GM19099 (cell line): ENCODE measurements around the gene ENO3.

Source experiments
- POLR2A ChIP-seq: IDR thresholded peaks from 3 replicates; pipeline ENCODE4 v1.6.1; 2011; ENCODE audit warnings: low read depth; ENCODE audit not compliant: insufficient read length; ENCODE audit errors: extremely low read depth

Gene ENO3

DNA sequence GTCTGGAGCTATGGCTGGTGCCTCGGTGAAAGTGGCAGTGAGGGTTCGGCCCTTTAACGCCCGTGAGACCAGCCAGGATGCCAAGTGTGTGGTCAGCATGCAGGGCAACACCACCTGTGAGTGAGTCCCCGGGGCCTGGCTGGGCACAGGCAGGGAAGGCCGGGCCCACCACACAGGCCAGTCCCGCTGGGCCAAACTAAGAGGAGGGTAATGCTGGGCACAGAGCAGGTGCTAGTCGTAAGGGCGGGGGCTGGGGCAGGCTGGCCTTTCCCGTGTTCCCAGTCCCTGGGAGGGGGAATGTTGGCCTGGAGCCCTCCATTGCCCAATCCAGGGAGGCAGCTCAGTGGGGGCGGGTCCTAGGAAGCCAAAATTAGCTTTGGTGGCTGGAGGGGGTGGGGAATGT is 49.3 kb downstream of the ENO3 start:
- TF ChIP-seq POLR2A = no peak

DNA sequence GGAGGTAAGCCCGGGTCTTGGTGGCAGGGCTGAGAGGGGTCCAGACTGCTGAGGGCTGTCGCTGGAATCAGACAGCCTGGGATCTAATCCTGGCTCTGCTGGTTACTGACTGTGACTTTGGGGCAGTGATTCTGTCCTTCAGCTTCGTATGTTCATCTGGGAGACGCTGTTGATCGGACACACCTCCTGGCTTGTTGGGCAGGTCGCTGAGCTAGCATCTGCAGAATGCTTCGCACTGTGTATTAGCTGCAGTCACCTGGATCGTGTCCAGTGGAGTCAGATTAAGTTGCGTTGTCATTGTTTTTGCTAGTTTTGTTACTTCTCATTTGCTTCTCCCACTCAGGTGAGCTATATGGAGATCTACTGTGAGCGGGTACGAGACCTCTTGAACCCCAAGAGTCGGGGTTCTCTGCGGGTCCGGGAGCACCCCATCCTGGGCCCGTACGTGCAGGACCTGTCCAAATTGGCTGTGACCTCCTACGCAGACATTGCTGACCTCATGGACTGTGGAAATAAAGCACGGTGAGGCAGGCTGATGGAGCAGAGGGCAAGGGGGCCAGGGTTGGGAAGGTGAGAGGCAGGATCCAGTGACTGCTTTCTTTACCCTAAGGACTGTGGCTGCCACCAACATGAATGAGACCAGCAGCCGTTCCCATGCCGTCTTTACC is 51.3 kb downstream of the ENO3 start:
- no peak for TF ChIP-seq POLR2A

DNA sequence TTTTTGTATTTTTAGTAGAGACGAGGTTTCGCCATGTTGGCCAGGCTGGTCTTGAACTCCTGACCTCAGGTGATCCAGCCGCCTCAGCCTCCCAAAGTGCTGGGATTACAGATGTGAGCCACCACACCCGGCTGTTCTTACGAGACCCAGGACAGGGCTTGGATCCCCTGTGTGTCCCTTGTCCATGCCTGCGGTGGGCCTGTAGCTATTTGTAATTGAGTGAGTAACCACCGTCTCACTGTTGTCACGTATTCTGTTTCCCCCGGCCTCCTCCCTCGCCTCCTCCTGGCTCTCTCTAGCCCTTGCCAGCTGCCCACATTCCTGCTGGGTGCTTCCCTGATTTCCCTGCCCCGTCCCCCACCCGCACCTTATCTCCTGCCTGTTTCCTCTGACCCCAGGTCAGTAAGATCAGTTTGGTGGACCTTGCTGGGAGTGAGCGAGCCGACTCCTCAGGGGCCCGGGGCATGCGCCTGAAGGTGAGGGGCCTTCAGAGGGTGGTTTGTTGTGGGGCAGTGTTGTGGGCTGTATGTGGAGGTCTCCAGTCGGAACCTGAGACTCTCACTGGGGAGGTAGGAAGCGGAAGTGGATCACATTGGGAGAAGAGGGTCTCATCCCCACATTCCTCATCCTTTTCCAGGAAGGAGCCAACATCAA is 52.4 kb downstream of the ENO3 start:
- no peak for TF ChIP-seq POLR2A
